Skeletal muscle tissue (tissue), 4 donors: ENCODE results near the gene TAL2. TPM values are rescaled to one million over a fixed set of nuclear protein-coding genes. Genes with fewer than 3 reads are reported as not detected.

Experiments used
- H3K27ac ChIP-seq: one replicate; pipeline ENCODE4 v1.7.0; 2013; ENCODE audit warnings: mild to moderate bottlenecking, low read depth, low read length, inconsistent platforms
- H3K27me3 ChIP-seq, 3 donors: one replicate each; pipeline ENCODE4 v1.7.0; 2013; ENCODE audit warnings: low read length in 3 of 3; ENCODE audit not compliant: control insufficient read depth in 3 of 3, insufficient read depth in 3 of 3
- H3K36me3 ChIP-seq, 3 donors: one replicate each; pipeline ENCODE4 v1.7.0; 2013; ENCODE audit warnings: low read length in 3 of 3; ENCODE audit not compliant: control insufficient read depth in 3 of 3, insufficient read depth in 3 of 3
- H3K4me1 ChIP-seq, 3 donors: one replicate each; pipeline ENCODE4 v1.7.0; 2013; ENCODE audit warnings: low read length in 3 of 3, mild to moderate bottlenecking in 3 of 3; ENCODE audit not compliant: control insufficient read depth in 3 of 3, insufficient read depth in 3 of 3
- H3K4me3 ChIP-seq, 3 donors: one replicate each; pipeline ENCODE4 v1.7.0; 2013; ENCODE audit warnings: low read length in 3 of 3
- H3K9ac ChIP-seq, 3 donors: one replicate each; pipeline ENCODE4 v1.7.0; 2013; ENCODE audit warnings: low read length in 3 of 3, mild to moderate bottlenecking in 3 of 3, moderate library complexity in 2 of 3, low read depth in 1 of 3
- H3K9me3 ChIP-seq, 3 donors: one replicate each; pipeline ENCODE4 v1.7.0; 2013; ENCODE audit warnings: low read length in 3 of 3; ENCODE audit not compliant: control insufficient read depth in 3 of 3
- total RNA-seq: library from RNA; depleted of rRNA; stranded (reverse); fragments of >200 nt; gene quantifications from one replicate; pipeline ENCODE4 v1.2.3, GENCODE V29; 2014
- donor health status: Osteomylitis.

TAL2 gene
- 12.0 TPM for total RNA-seq

- Histone ChIP-seq H3K9me3 (no peaks in the 10 kb centered on the region), H3K27ac (no peak within 1 kb of the TSS), H3K4me1 (peaks cover 0 to 13% (median 0%) of the 10 kb centered on the region in 3 donors), H3K27me3 (peaks cover 0 to 2% (median 0%) of the 10 kb centered on the region in 3 donors), H3K4me3 (no peak within 1 kb of the TSS), H3K36me3 (no peaks in the 10 kb centered on the region), H3K9ac (no peak within 1 kb of the TSS)
Observed at GRCh38 chr9:105662184-105663104, at the start of gene TAL2. TAL2 (plus strand) TSS chr9:105662457; CDS start chr9:105662497, 40 bp downstream.

GRCh38 chr9:105621001-105621400 lies 41.3 kb upstream of the TAL2 start:
- no peak overlapping the region for H3K9ac ChIP-seq
- H3K27ac ChIP-seq: no peak overlapping the region
- H3K36me3 ChIP-seq: peaks cover 2 to 6% (median 3%) of the 10 kb centered on the region in 3 donors
- no peaks in the 10 kb centered on the region for H3K27me3 ChIP-seq
- no peaks in the 10 kb centered on the region for H3K9me3 ChIP-seq
- no peaks in the 10 kb centered on the region for H3K4me1 ChIP-seq
- H3K4me3 ChIP-seq: no peak overlapping the region

GRCh38 chr9:105625088-105625487 lies 37.2 kb upstream of the TAL2 start:
- Histone ChIP-seq H3K4me1 (no peaks in the 10 kb centered on the region), H3K9me3 (no peaks in the 10 kb centered on the region), H3K9ac (no peak overlapping the region), H3K27me3 (no peaks in the 10 kb centered on the region), H3K36me3 (peaks cover 2 to 6% (median 3%) of the 10 kb centered on the region in 3 donors), H3K4me3 (no peak overlapping the region), H3K27ac (no peak overlapping the region)

GRCh38 chr9:105632807-105633206 lies 29.4 kb upstream of the TAL2 start:
- Histone ChIP-seq H3K9me3 (no peaks in the 10 kb centered on the region), H3K27ac (peak overlapping the region; percentile 51), H3K27me3 (no peaks in the 10 kb centered on the region), H3K9ac (no peak overlapping the region), H3K4me1 (no peaks in the 10 kb centered on the region), H3K4me3 (no peak overlapping the region), H3K36me3 (peaks cover 0 to 17% (median 10%) of the 10 kb centered on the region in 3 donors)

GRCh38 chr9:105633411-105633810 lies 28.8 kb upstream of the TAL2 start:
- Histone ChIP-seq H3K27ac (peak overlapping the region; percentile 51), H3K9ac (no peak overlapping the region), H3K4me1 (no peaks in the 10 kb centered on the region), H3K27me3 (no peaks in the 10 kb centered on the region), H3K36me3 (peaks cover 0 to 17% (median 10%) of the 10 kb centered on the region in 3 donors), H3K4me3 (no peak overlapping the region), H3K9me3 (no peaks in the 10 kb centered on the region)

GRCh38 chr9:105636331-105636730 lies 25.9 kb upstream of the TAL2 start:
- Histone ChIP-seq H3K9me3 (peaks cover 0 to 2% (median 0%) of the 10 kb centered on the region in 3 donors), H3K9ac (no peak overlapping the region), H3K36me3 (peaks cover 0 to 17% (median 12%) of the 10 kb centered on the region in 3 donors), H3K27me3 (no peaks in the 10 kb centered on the region), H3K27ac (no peak overlapping the region), H3K4me3 (no peak overlapping the region), H3K4me1 (no peaks in the 10 kb centered on the region)

- Histone ChIP-seq H3K9me3 (peaks cover 0 to 2% (median 0%) of the 10 kb centered on the region in 3 donors), H3K4me1 (no peaks in the 10 kb centered on the region), H3K36me3 (peaks cover 0 to 17% (median 12%) of the 10 kb centered on the region in 3 donors), H3K4me3 (no peak overlapping the region), H3K27me3 (no peaks in the 10 kb centered on the region), H3K9ac (no peak overlapping the region), H3K27ac (no peak overlapping the region)
Observed at GRCh38 chr9:105637787-105638395, 24.4 kb upstream of the TAL2 start.

GRCh38 chr9:105639936-105640335 lies 22.3 kb upstream of the TAL2 start:
- H3K36me3 ChIP-seq: peaks cover 0 to 11% (median 10%) of the 10 kb centered on the region in 3 donors
- no peaks in the 10 kb centered on the region for H3K4me1 ChIP-seq
- no peak overlapping the region for H3K27ac ChIP-seq
- H3K9ac ChIP-seq: no peak overlapping the region
- peaks cover 0 to 2% (median 0%) of the 10 kb centered on the region in 3 donors for H3K9me3 ChIP-seq
- H3K27me3 ChIP-seq: no peaks in the 10 kb centered on the region
- no peak overlapping the region for H3K4me3 ChIP-seq

- no peaks in the 10 kb centered on the region for H3K27me3 ChIP-seq
- no peak overlapping the region for H3K9ac ChIP-seq
- H3K27ac ChIP-seq: no peak overlapping the region
- H3K36me3 ChIP-seq: peaks cover 0 to 2% (median 0%) of the 10 kb centered on the region in 3 donors
- H3K4me3 ChIP-seq: no peak overlapping the region
- peaks cover 0 to 2% (median 0%) of the 10 kb centered on the region in 3 donors for H3K9me3 ChIP-seq
- no peaks in the 10 kb centered on the region for H3K4me1 ChIP-seq
Observed at GRCh38 chr9:105643795-105644194, 18.5 kb upstream of the TAL2 start.
